Neuronal stem cell (in vitro differentiated cells): ENCODE results near the gene COX4I2.
A peak's percentile ranks its signal among the peaks of the same experiment; 100 is the strongest.

Source experiments
- DNase-seq: peaks from one replicate; pipeline ENCODE4 v3.0.0-alpha.2; 2013; ENCODE audit warnings: low spot score
- H2AFZ ChIP-seq: one replicate; pipeline ENCODE4 v1.6.1; 2013; ENCODE audit warnings: mild to moderate bottlenecking, low read length, inconsistent platforms
- H2AK5ac ChIP-seq: 2 replicates; pipeline ENCODE4 v1.6.1; 2013; ENCODE audit warnings: low read depth, mild to moderate bottlenecking, inconsistent platforms, low read length, moderate library complexity, mixed read lengths
- H2BK120ac ChIP-seq: 2 replicates; pipeline ENCODE4 v1.6.1; 2013; ENCODE audit warnings: low read depth, mild to moderate bottlenecking, inconsistent platforms, low read length, moderate library complexity, mixed read lengths
- H2BK12ac ChIP-seq: one replicate; pipeline ENCODE4 v1.6.1; 2013; ENCODE audit warnings: low read length, inconsistent platforms
- H2BK15ac ChIP-seq: 2 replicates; pipeline ENCODE4 v1.6.1; 2013; ENCODE audit warnings: mild to moderate bottlenecking, low read length, inconsistent platforms, mixed read lengths
- H2BK5ac ChIP-seq: one replicate; pipeline ENCODE4 v1.6.1; 2013; ENCODE audit warnings: inconsistent platforms, mild to moderate bottlenecking, low read length, moderate library complexity
- H3K14ac ChIP-seq: one replicate; pipeline ENCODE4 v1.6.1; 2013; ENCODE audit warnings: low read length, inconsistent platforms
- H3K18ac ChIP-seq: 2 replicates; pipeline ENCODE4 v1.6.1; 2013; ENCODE audit warnings: low read length, inconsistent platforms
- H3K23ac ChIP-seq: 2 replicates; pipeline ENCODE4 v1.6.1; 2013; ENCODE audit warnings: low read depth, mild to moderate bottlenecking, mixed read lengths, low read length, inconsistent platforms; ENCODE audit not compliant: poor library complexity
- H3K27ac ChIP-seq: replicated peaks from 3 replicates; pipeline ENCODE4 v1.5.1; 2013; ENCODE audit warnings: low read length, inconsistent platforms
- H3K27me3 ChIP-seq, 3 experiments: 2 replicates each; pipeline ENCODE4 v1.6.1; 2013; ENCODE audit warnings: low read length in 3 of 3, mild to moderate bottlenecking in 2 of 3, inconsistent platforms in 1 of 3, low read depth in 1 of 3, mixed read lengths in 1 of 3, moderate library complexity in 1 of 3; ENCODE audit not compliant: control insufficient read depth in 3 of 3, insufficient read depth in 3 of 3
- H3K36me3 ChIP-seq, 2 donors: replicated peaks in 1 of 2; 2 replicates each; pipeline ENCODE4 v1.6.1; 2013; ENCODE audit warnings: low read length in 2 of 2; ENCODE audit not compliant: control insufficient read depth in 2 of 2, insufficient read depth in 2 of 2
- H3K4ac ChIP-seq: 2 replicates; pipeline ENCODE4 v1.6.1; 2013; ENCODE audit warnings: inconsistent platforms, mild to moderate bottlenecking, low read length, moderate library complexity
- H3K4me1 ChIP-seq, 2 donors: 1 replicate in 1 of 2; 2 replicates in 1 of 2; pipeline ENCODE4 v1.6.1; 2013; ENCODE audit warnings: low read length in 2 of 2, low read depth in 1 of 2; ENCODE audit not compliant: control insufficient read depth in 2 of 2, insufficient read depth in 1 of 2
- H3K4me2 ChIP-seq: one replicate; pipeline ENCODE4 v1.6.1; 2013; ENCODE audit warnings: mild to moderate bottlenecking, low read length, inconsistent platforms; ENCODE audit not compliant: insufficient read depth, poor library complexity, severe bottlenecking
- H3K4me3 ChIP-seq, 2 donors: 2 replicates each; pipeline ENCODE4 v1.5.1; 2013; ENCODE audit warnings: low read length in 2 of 2, mild to moderate bottlenecking in 2 of 2, inconsistent platforms in 1 of 2, moderate library complexity in 1 of 2
- H3K79me1 ChIP-seq: one replicate; pipeline ENCODE4 v1.6.1; 2013; ENCODE audit warnings: low read depth, mild to moderate bottlenecking, inconsistent platforms, low read length, moderate library complexity
- H3K9ac ChIP-seq: one replicate; pipeline ENCODE4 v1.6.1; 2013; ENCODE audit warnings: mild to moderate bottlenecking, low read depth, low read length, inconsistent platforms; ENCODE audit not compliant: poor library complexity
- H3K9me3 ChIP-seq, 2 donors: replicated peaks in 1 of 2; 2 replicates each; pipeline versions ENCODE3 to v1.6.1; 2013; ENCODE audit warnings: low read length in 2 of 2, mild to moderate bottlenecking in 2 of 2, inconsistent platforms in 1 of 2, low read depth in 1 of 2, mixed read lengths in 1 of 2, moderate library complexity in 1 of 2; ENCODE audit not compliant: control insufficient read depth in 2 of 2, insufficient read depth in 1 of 2
- H4K8ac ChIP-seq: one replicate; pipeline ENCODE4 v1.6.1; 2013; ENCODE audit warnings: low read depth, mild to moderate bottlenecking, inconsistent platforms, low read length, moderate library complexity
- H4K91ac ChIP-seq: one replicate; pipeline ENCODE4 v1.6.1; 2013; ENCODE audit warnings: low read length, low read depth, mild to moderate bottlenecking, inconsistent platforms; ENCODE audit not compliant: poor library complexity
- WGBS, 2 donors: extraction: QIAGEN DNeasy Blood & Tissue Kit; methylation state at CpG; one replicate each; pipeline ENCODE4 v1.1.7; 2013; ENCODE audit warnings: missing lambda C conversion rate in 2 of 2, mixed read lengths in 1 of 2; ENCODE audit not compliant: insufficient read length in 2 of 2, insufficient replicate concordance in 1 of 2; ENCODE audit errors: extremely low coverage in 2 of 2; 5-methylcytosine and 5-hydroxymethylcytosine counted together

COX4I2 gene

DNA sequence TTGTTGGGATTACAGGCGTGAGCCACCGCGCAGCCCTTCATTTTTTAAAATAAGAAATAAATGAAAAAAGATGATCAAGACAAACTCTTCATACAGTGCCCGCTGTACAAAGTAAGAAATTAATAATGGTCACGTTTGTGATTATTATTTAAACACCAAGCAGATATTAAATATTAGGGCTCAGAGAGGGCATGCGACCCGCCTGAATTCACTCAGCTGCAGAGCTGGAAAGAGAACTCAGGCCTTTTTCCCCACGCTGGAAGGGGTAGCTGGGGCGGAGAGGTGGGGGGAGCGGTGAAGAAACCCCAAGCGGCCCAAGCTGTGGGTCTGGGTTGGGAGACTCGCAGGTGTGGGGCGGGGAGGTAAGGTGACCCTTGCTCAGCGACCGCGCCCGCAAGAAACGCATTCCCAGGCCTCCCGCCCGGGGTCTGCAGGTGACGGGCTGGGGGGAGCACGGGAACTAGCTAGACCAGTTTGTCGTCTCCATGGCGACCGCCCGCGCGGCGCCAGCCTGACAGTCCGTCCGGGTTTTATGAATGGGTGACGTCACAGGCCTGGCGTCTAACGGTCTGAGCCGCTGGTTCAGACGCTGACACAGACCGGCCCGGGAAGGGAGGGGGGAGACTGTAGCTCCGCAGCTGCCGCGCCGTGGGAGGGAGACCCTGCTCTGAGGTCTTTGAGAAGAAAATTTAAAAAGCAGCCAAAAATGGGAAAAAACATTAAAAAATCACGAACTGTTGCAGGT, 33.7 kb upstream of the COX4I2 start:
- peak overlapping the region; percentile 88 for H2AFZ ChIP-seq
- peaks cover 0 to 36% (median 13%) of the 10 kb centered on the region in 3 experiments for H3K27me3 ChIP-seq
- H3K23ac ChIP-seq: peak overlapping the region; percentile 94
- H4K91ac ChIP-seq: no peak overlapping the region
- H3K4ac ChIP-seq: no peak overlapping the region
- peak; percentile 98 for DNase-seq
- peak overlapping the region; percentile 62 to 98 for H3K4me3 ChIP-seq
- H2BK5ac ChIP-seq: no peak overlapping the region
- no peaks in the 10 kb centered on the region for H3K9me3 ChIP-seq
- no peak overlapping the region for H3K14ac ChIP-seq
- H2BK15ac ChIP-seq: peak overlapping the region; percentile 40
- no CpG with 5 or more reads among the region's 43 CpGs for whole genome bisulfite sequencing, 2 donors
- peak overlapping the region; percentile 84 for H3K27ac ChIP-seq
- peak overlapping the region; percentile 78 for H3K18ac ChIP-seq
- peak overlapping the region; percentile 23 for H2AK5ac ChIP-seq
- peaks cover 0 to 1% of the 10 kb centered on the region in 2 donors for H3K36me3 ChIP-seq
- H3K79me1 ChIP-seq: no peaks in the 10 kb centered on the region
- peak overlapping the region; percentile 90 for H3K4me2 ChIP-seq
- H2BK12ac ChIP-seq: no peak overlapping the region
- no peak overlapping the region for H3K9ac ChIP-seq
- H2BK120ac ChIP-seq: no peak overlapping the region
- H4K8ac ChIP-seq: no peak overlapping the region
- peaks cover 23 to 40% of the 10 kb centered on the region in 2 donors for H3K4me1 ChIP-seq

DNA sequence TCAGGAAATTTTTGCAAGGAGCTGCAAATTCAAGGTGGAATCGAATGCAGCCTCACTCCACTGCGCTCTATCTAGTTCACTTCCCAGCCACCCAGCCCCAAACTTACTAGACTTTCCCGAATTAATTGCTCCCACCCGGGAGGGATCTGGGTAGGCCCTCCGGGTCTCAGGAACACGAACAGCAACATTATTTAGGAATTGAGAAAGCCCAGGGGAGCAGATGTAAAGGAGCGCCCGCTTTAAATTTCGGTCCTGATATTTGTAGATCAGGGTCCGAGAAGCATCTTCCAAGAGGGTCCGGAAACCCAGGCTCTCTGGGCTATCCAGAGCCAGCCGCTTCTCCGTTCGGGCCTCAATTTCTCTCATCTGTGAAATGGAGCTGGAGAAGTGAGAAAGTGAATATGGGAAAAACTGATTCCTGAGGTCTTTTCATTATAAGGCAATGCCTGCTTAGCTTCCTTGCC, 33.1 kb upstream of the COX4I2 start:
- Histone ChIP-seq H3K36me3 (peaks cover 0 to 1% of the 10 kb centered on the region in 2 donors), H2AK5ac (peak overlapping the region; percentile 23), H2BK12ac (no peak overlapping the region), H3K18ac (peak overlapping the region; percentile 15), H3K79me1 (no peaks in the 10 kb centered on the region), H3K4me2 (peak overlapping the region; percentile 90), H3K23ac (peak overlapping the region; percentile 98), H3K4me3 (peak overlapping the region; percentile 62 to 98), H2BK5ac (no peak overlapping the region), H3K4me1 (peaks cover 23 to 40% of the 10 kb centered on the region in 2 donors), H3K14ac (no peak overlapping the region), H3K4ac (no peak overlapping the region), H3K9me3 (no peaks in the 10 kb centered on the region), H4K91ac (no peak overlapping the region), H2BK120ac (no peak overlapping the region), H3K27ac (peak overlapping the region; percentile 84), H3K9ac (peak overlapping the region; percentile 33), H2BK15ac (peak overlapping the region; percentile 40), H3K27me3 (peaks cover 0 to 42% (median 13%) of the 10 kb centered on the region in 3 experiments), H4K8ac (no peak overlapping the region), H2AFZ (peak overlapping the region; percentile 88)
- DNase-seq: no peak
- WGBS, 2 donors: no CpG with 5 or more reads among the region's 14 CpGs

DNA sequence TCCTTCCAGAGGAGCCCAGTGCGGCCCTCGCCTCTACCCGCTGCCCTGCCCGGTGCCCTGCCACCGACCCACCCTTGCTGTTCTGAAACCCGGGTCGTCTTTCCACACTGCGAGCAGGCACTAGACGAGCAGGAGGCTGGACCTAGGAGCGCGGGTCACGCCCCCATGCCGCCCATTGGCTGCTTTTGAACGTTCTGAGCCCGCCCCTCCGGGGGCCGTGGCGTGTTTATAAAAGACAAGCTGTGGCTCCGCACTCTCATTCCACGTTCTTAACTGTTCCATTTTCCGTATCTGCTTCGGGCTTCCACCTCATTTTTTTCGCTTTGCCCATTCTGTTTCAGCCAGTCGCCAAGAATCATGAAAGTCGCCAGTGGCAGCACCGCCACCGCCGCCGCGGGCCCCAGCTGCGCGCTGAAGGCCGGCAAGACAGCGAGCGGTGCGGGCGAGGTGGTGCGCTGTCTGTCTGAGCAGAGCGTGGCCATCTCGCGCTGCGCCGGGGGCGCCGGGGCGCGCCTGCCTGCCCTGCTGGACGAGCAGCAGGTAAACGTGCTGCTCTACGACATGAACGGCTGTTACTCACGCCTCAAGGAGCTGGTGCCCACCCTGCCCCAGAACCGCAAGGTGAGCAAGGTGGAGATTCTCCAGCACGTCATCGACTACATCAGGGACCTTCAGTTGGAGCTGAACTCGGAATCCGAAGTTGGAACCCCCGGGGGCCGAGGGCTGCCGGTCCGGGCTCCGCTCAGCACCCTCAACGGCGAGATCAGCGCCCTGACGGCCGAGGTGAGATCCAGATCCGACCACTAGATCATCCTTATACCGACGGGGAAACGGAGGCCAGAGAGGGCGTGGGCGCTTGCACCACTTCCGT, 32.4 kb upstream of the COX4I2 start, which contains the start of gene ID1:
ID1 (plus strand) TSS at position 259 of the 871 bp plus-strand sequence; CDS start at position 358, 99 bp downstream.
- no CpG with 5 or more reads among the region's 74 CpGs for WGBS, 2 donors

More for the DNA sequence above, 32.4 kb upstream of the COX4I2 start, which contains the start of gene ID1:
- H3K14ac ChIP-seq: no peak within 1 kb of the TSS
- H3K4me1 ChIP-seq: peaks cover 23 to 40% of the 10 kb centered on the region in 2 donors
- H2BK15ac ChIP-seq: peak within 1 kb of the TSS; percentile 90
- H3K18ac ChIP-seq: peak within 1 kb of the TSS; percentile 99
- H3K27me3 ChIP-seq: peaks cover 0 to 47% (median 13%) of the 10 kb centered on the region in 3 experiments
- H3K9me3 ChIP-seq: no peaks in the 10 kb centered on the region
- H3K4ac ChIP-seq: peak within 1 kb of the TSS; percentile 98
- H2AFZ ChIP-seq: peak within 1 kb of the TSS; percentile 88
- H2BK5ac ChIP-seq: peak within 1 kb of the TSS; percentile 88
- DNase-seq: peak; percentile 90
- peak within 1 kb of the TSS; percentile 99 for H3K9ac ChIP-seq
- no peak within 1 kb of the TSS for H4K91ac ChIP-seq
- H3K4me2 ChIP-seq: peak within 1 kb of the TSS; percentile 90
- no peak within 1 kb of the TSS for H2BK120ac ChIP-seq
- peaks cover 0 to 1% of the 10 kb centered on the region in 2 donors for H3K36me3 ChIP-seq
- peak within 1 kb of the TSS; percentile 98 for H3K23ac ChIP-seq
- no peaks in the 10 kb centered on the region for H3K79me1 ChIP-seq
- peak within 1 kb of the TSS; percentile 62 to 98 for H3K4me3 ChIP-seq
- peak within 1 kb of the TSS; percentile 73 for H2AK5ac ChIP-seq
- H4K8ac ChIP-seq: no peak within 1 kb of the TSS
- peak within 1 kb of the TSS; percentile 11 for H2BK12ac ChIP-seq
- H3K27ac ChIP-seq: peak within 1 kb of the TSS; percentile 84
